Measurements from ENCODE around the gene PTTG1. TPM values are rescaled to one million over a fixed set of nuclear protein-coding genes. Genes with fewer than 3 reads are reported as not detected.

The PTTG1 gene
- polyA plus RNA-seq, 1 of the 3 experiments (the other 2 are of a cell fraction), result 279 TPM

- TF ChIP-seq YY1 (IDR thresholded peaks at IDR 0.05; ENCODE audit: low read depth) (no peak), REST (IDR thresholded peaks at IDR 0.05; ENCODE audit: low read depth, low read length) (no peak), MAX (IDR thresholded peaks at IDR 0.05; ENCODE audit: low read depth) (no peak), MEF2A (IDR thresholded peaks at IDR 0.05; ENCODE audit: borderline replicate concordance, low read depth) (no peak), PBX3 (IDR thresholded peaks at IDR 0.05) (no peak), GATA2 (CRISPR knock-in tag; IDR thresholded peaks at IDR 0.05) (no peak), CHD2 (IDR thresholded peaks at IDR 0.05; ENCODE audit: low read length, partially characterized antibody) (no peak), ELF1 (IDR thresholded peaks at IDR 0.05) (no peak), TEAD4 (IDR thresholded peaks at IDR 0.05; ENCODE audit: borderline replicate concordance, insufficient read depth) (no peak), JUND (IDR thresholded peaks at IDR 0.05) (no peak), RAD21 (IDR thresholded peaks at IDR 0.05; ENCODE audit: low read length) (no peak)
- Histone ChIP-seq H3K4me1 (ENCODE audit: control insufficient read depth in 1 of 2, insufficient read depth in 2 of 2, low read depth in 1 of 2, low read length in 1 of 2) (peaks cover 0 to 9% of the 10 kb centered on the region in 2 experiments; a peak in 2 of 4 replicates), H3K4me2 (peak overlapping the region; percentile 87; the same call in 1 of the 2 replicates), H3K9me2 (no peaks in the 10 kb centered on the region), H3K36me3 (replicated peaks in 1 of 2; ENCODE audit: control insufficient read depth in 1 of 2, insufficient read depth in 2 of 2, low read length in 1 of 2) (peaks cover 10 to 27% of the 10 kb centered on the region in 2 experiments), H3K27ac (ENCODE audit: low read depth in 2 of 2, low read length in 1 of 2) (no peak overlapping the region), H3K27me3 (ENCODE audit: insufficient read depth) (no peaks in the 10 kb centered on the region), H3K9ac (no peak overlapping the region), H2AFZ (ENCODE audit: low read depth) (no peak overlapping the region), H4K20me1 (ENCODE audit: insufficient read depth) (no peaks in the 10 kb centered on the region), H3K79me2 (ENCODE audit: insufficient read depth) (peaks cover 65% of the 10 kb centered on the region), H3F3A (replicated peaks; ENCODE audit: insufficient read depth) (peaks cover 17% of the 10 kb centered on the region), H3K4me3 (ENCODE audit: low read depth in 2 of 2, low read length in 1 of 2) (no peak overlapping the region), H3K9me3 (no peaks in the 10 kb centered on the region)
- no peak for DNase-seq
- ChIA-PET CTCF (interaction anchor here (0.9 to 10.0 kb wide), 2 partner anchors 52 to 374 kb away, joined by 3 to 99 read pairs; no protein-coding TSS in a partner anchor), POLR2A (no interaction called here)
- WGBS (ENCODE audit: low lambda C conversion rate), result 100% methylated on average over 1 of the region's 1 CpG
These were observed 24.2 kb upstream of the PTTG1 start for GRCh38 chr5:160397492-160397891.

GRCh38 chr5:160398806-160399205 lies 22.8 kb upstream of the PTTG1 start:
- Histone ChIP-seq H3K9me2 (no peaks in the 10 kb centered on the region), H2AFZ (ENCODE audit: low read depth) (peak overlapping the region; percentile 88; the same call in 1 of the 2 replicates), H3K27ac (ENCODE audit: low read depth in 2 of 2, low read length in 1 of 2) (peak overlapping the region; percentile 84 to 96; a peak in 3 of 4 replicates), H4K20me1 (ENCODE audit: insufficient read depth) (no peaks in the 10 kb centered on the region), H3K36me3 (replicated peaks in 1 of 2; ENCODE audit: control insufficient read depth in 1 of 2, insufficient read depth in 2 of 2, low read length in 1 of 2) (peaks cover 20 to 37% of the 10 kb centered on the region in 2 experiments), H3K27me3 (ENCODE audit: insufficient read depth) (no peaks in the 10 kb centered on the region), H3F3A (replicated peaks; ENCODE audit: insufficient read depth) (peaks cover 11% of the 10 kb centered on the region), H3K9me3 (no peaks in the 10 kb centered on the region), H3K4me2 (peak overlapping the region; percentile 87), H3K4me3 (ENCODE audit: low read depth in 2 of 2, low read length in 1 of 2) (peak overlapping the region; percentile 80 to 85), H3K9ac (peak overlapping the region; percentile 98), H3K4me1 (ENCODE audit: control insufficient read depth in 1 of 2, insufficient read depth in 2 of 2, low read depth in 1 of 2, low read length in 1 of 2) (peaks cover 0 to 9% of the 10 kb centered on the region in 2 experiments; a peak in 2 of 4 replicates), H3K79me2 (ENCODE audit: insufficient read depth) (peaks cover 56% of the 10 kb centered on the region)
- TF ChIP-seq MXI1 (IDR thresholded peaks at IDR 0.05; ENCODE audit: low read depth, low read length) (peak; percentile 10; the same call in 1 of the 2 replicates), NRF1 (IDR thresholded peaks at IDR 0.05; ENCODE audit: low read depth, low read length) (no peak)
- DNase-seq, result no peak
- POLR2A ChIA-PET, result no interaction called here
- CTCF ChIA-PET, result interaction anchor here (1.5 to 3.7 kb wide), 2 partner anchors 8 to 412 kb away, joined by 4 to 26 read pairs; no protein-coding TSS in a partner anchor
- 33% methylated on average over 4 of the region's 4 CpGs for WGBS (ENCODE audit: low lambda C conversion rate)

Data from SK-N-SH (cell line).